Right atrium auricular region (tissue), 2 donors: Measurements from ENCODE around the gene ZFAND3. TPM values are rescaled to one million over a fixed set of nuclear protein-coding genes. Genes with fewer than 3 reads are reported as not detected.

Experiments
- DNase-seq: peaks from one replicate; pipeline ENCODE4 v3.0.0-alpha.2; 2019; ENCODE audit warnings: low spot score
- H3K27ac ChIP-seq, 2 donors: fragments of 200-600 bp; sonication (generic); 1 replicate in 1 of 2; 2 replicates in 1 of 2; pipeline ENCODE4 v1.5.1; 2016 to 2019
- H3K27me3 ChIP-seq, 2 donors: fragments of 200-600 bp; sonication (generic); one replicate each; pipeline versions ENCODE4 v1.5.1 to v1.6.0; 2017 to 2019
- H3K36me3 ChIP-seq: fragments of 200-600 bp; sonication (generic); one replicate; pipeline ENCODE4 v1.5.1; 2016
- H3K4me1 ChIP-seq, 2 donors: fragments of 200-600 bp; sonication (generic); one replicate each; pipeline versions ENCODE4 v1.5.1 to v1.6.0; 2017 to 2019
- H3K4me3 ChIP-seq, 2 donors: fragments of 200-600 bp; sonication (generic); 1 replicate in 1 of 2; 2 replicates in 1 of 2; pipeline ENCODE4 v1.5.1; 2017 to 2019; ENCODE audit warnings: mild to moderate bottlenecking in 1 of 2, moderate library complexity in 1 of 2
- H3K9me3 ChIP-seq, 2 donors: fragments of 200-600 bp; sonication (generic); one replicate each; pipeline ENCODE4 v1.5.1; 2019
- total RNA-seq, 2 donors: library from RNA; depleted of rRNA; stranded (reverse); fragments of >200 nt; gene quantifications; one replicate each; pipeline ENCODE4 v1.1.0, GENCODE V29; 2016
- TF ChIP-seq, protein P1 (sequence below), 2 donors: fragments of 200-600 bp; sonication (generic); IDR thresholded peaks; one replicate each; pipeline ENCODE4 v1.5.1; 2019; ENCODE audit warnings: antibody characterized with exemption in 2 of 2

ZFAND3 gene
- total RNA-seq, 2 donors from 2014 or later: 36.7 to 40.0 TPM

DNA sequence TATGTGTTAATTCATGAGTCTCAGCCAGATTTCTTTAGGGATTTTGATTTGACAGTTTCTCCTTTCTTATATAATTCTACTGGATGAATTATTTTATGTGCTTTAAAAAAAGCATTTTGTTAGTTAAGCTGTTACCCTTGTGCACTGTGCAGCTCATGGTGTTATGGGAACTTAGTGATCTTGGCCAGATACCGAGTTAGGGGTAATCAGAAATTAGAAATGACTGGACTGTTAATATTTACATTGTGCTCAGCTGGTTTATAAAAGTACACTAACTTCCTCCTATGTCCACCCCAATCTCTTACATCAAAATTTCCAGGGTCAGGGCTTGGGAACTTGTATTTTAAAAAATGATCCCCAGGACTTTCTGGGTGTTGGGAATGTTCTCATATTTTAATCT lies 260.0 kb downstream of the ZFAND3 start:
- no peak overlapping the region for H3K4me3 ChIP-seq
- H3K9me3 ChIP-seq: no peaks in the 10 kb centered on the region
- TF ChIP-seq, protein P1, sequence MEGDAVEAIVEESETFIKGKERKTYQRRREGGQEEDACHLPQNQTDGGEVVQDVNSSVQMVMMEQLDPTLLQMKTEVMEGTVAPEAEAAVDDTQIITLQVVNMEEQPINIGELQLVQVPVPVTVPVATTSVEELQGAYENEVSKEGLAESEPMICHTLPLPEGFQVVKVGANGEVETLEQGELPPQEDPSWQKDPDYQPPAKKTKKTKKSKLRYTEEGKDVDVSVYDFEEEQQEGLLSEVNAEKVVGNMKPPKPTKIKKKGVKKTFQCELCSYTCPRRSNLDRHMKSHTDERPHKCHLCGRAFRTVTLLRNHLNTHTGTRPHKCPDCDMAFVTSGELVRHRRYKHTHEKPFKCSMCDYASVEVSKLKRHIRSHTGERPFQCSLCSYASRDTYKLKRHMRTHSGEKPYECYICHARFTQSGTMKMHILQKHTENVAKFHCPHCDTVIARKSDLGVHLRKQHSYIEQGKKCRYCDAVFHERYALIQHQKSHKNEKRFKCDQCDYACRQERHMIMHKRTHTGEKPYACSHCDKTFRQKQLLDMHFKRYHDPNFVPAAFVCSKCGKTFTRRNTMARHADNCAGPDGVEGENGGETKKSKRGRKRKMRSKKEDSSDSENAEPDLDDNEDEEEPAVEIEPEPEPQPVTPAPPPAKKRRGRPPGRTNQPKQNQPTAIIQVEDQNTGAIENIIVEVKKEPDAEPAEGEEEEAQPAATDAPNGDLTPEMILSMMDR (IDR thresholded peaks at IDR 0.05): no peak
- H3K27me3 ChIP-seq: no peaks in the 10 kb centered on the region
- DNase-seq: no peak
- peaks cover 0 to 15% of the 10 kb centered on the region in 2 donors for H3K4me1 ChIP-seq
- H3K36me3 ChIP-seq: no peaks in the 10 kb centered on the region
- no peak overlapping the region for H3K27ac ChIP-seq

DNA sequence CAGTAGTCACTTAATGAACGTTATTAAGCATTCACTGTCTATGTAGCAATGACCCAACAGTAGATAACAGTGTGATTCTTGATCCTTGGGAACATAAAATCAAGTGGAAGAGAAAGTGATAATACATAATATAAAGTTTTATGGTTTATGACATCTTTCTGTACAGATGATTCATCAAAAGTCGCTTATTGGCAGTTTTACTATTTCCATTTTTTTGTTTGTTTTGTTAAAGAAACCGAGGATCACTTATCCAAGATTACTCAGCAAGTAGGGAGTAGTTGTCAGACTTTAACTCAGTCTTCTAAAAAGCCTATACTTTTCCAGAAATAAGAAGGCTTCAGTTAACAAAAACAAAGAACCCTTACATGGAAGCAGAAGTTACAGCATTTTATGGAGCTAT lies 260.8 kb downstream of the ZFAND3 start:
- H3K36me3 ChIP-seq: no peaks in the 10 kb centered on the region
- H3K4me1 ChIP-seq: peaks cover 0 to 15% of the 10 kb centered on the region in 2 donors
- H3K27ac ChIP-seq: no peak overlapping the region
- H3K9me3 ChIP-seq: no peaks in the 10 kb centered on the region
- TF ChIP-seq, protein P1 (IDR thresholded peaks at IDR 0.05): no peak
- H3K4me3 ChIP-seq: no peak overlapping the region
- no peaks in the 10 kb centered on the region for H3K27me3 ChIP-seq
- no peak for DNase-seq

DNA sequence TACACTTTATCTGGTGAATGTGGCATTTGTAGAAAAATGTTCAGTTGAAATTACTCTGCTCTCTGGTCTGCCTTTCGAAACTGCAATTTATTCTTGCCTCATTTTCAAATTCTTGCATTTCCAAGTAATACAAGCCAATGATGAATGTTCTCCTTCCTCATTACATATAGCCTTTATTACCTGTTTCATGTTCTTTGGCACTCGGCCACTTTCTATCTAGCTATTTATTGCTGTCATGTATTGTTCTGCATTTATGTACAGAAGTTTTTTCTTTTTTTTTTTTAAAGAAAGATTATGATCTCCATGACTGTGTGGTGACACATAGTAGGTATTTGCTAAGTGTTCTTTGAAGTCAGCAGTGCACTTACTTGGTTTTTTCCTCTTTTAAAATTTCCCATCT lies 261.4 kb downstream of the ZFAND3 start:
- TF ChIP-seq, protein P1 (IDR thresholded peaks at IDR 0.05): no peak
- no peak overlapping the region for H3K27ac ChIP-seq

DNA sequence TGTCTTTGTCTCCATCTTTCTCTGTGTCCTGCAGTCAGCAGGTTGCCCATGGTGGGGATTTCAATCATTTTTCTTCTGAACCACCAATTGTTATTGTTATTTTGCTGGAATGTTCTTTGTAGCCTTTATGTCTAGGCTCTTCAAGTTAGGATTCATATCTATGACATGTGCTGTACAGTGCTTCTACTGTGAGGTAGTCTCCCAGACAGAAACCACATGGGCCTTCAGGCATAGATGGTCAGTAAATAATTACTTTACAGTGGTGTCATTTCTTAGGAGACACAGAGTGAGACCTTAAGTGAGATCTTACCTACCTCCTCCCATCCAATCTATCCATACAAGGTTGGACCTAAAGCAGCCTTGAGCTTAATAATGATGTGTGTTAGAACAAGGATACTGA lies 265.5 kb downstream of the ZFAND3 start:
- Histone ChIP-seq H3K4me1 (no peaks in the 10 kb centered on the region), H3K27ac (no peak overlapping the region), H3K36me3 (no peaks in the 10 kb centered on the region), H3K9me3 (no peaks in the 10 kb centered on the region), H3K4me3 (no peak overlapping the region), H3K27me3 (no peaks in the 10 kb centered on the region)
- TF ChIP-seq, protein P1 (IDR thresholded peaks at IDR 0.05): no peak
- no peak for DNase-seq

More for the DNA sequence above, 261.4 kb downstream of the ZFAND3 start:
- DNase-seq: no peak
- H3K4me3 ChIP-seq: no peak overlapping the region
- H3K4me1 ChIP-seq: peaks cover 0 to 15% of the 10 kb centered on the region in 2 donors
- no peaks in the 10 kb centered on the region for H3K27me3 ChIP-seq
- no peaks in the 10 kb centered on the region for H3K9me3 ChIP-seq
- no peaks in the 10 kb centered on the region for H3K36me3 ChIP-seq

DNA sequence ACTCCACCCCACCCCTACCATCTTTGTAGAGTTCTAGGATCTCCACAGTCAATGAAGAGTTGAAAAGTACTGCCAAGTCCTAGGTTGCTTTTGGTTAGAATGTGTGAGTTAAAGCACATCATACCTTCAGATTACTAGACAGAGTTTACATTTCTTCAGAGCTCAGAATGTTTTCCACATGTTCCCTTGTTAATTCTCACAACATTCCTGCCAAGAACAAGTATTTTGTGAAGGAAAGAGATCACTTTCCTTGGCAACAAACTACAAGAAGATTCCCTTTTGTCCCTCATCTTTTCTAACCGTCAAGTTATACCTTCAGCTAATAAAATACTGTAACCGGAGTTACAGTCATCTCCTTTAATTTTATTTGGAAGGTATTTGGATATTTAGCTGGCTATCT lies 266.8 kb downstream of the ZFAND3 start:
- DNase-seq: no peak
- Histone ChIP-seq H3K4me3 (no peak overlapping the region), H3K27me3 (no peaks in the 10 kb centered on the region), H3K4me1 (peaks cover 0 to 6% of the 10 kb centered on the region in 2 donors), H3K27ac (no peak overlapping the region), H3K36me3 (no peaks in the 10 kb centered on the region), H3K9me3 (no peaks in the 10 kb centered on the region)
- TF ChIP-seq, protein P1 (IDR thresholded peaks at IDR 0.05): no peak

DNA sequence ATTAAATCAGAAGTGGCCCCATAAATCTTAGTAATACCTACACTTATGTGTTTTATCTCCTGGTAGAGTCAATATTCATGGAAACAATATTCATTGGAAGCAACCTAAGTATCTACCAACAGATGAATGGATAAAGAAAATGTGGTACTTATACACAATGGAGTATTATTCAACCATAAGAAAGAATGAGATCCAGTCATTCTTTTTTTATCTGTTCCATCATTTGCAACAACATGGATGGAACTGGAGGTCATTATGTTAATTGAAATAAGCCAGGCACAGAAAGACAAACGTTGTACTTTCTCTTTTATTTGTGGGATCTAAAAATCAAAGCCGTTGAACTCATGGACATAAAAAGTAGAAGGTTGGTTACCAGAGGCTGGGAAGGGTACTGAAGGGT lies 268.5 kb downstream of the ZFAND3 start:
- Histone ChIP-seq H3K27ac (no peak overlapping the region), H3K36me3 (no peaks in the 10 kb centered on the region)
- no peak for DNase-seq

More for the DNA sequence above, 268.5 kb downstream of the ZFAND3 start:
- no peaks in the 10 kb centered on the region for H3K9me3 ChIP-seq
- peaks cover 0 to 15% of the 10 kb centered on the region in 2 donors for H3K4me1 ChIP-seq
- no peak overlapping the region for H3K4me3 ChIP-seq
- TF ChIP-seq, protein P1 (IDR thresholded peaks at IDR 0.05): no peak
- no peaks in the 10 kb centered on the region for H3K27me3 ChIP-seq
